Caco-2 (cell line): ENCODE results near the gene GLT8D1. TPM values are rescaled to one million over a fixed set of nuclear protein-coding genes. Genes with fewer than 3 reads are reported as not detected.

ENCODE experiments used
- BruUV-seq: library from RNA; stranded (reverse); fragments of 400-500 nt; replicated peaks from 2 replicates; lab custom pipeline; 2021; lab: Mats Ljungman, UMichigan
- CTCF ChIA-PET: fragments of 300-600 bp; sonication (Branson Sonifier 250); formaldehyde crosslinking; loops from one replicate; lab custom pipeline; 2022; ENCODE audit warnings: antibody characterized with exemption; lab: Charles Lee
- POLR2A ChIA-PET: fragments of 300-600 bp; sonication (Branson Sonifier 250); formaldehyde crosslinking; loops from one replicate; lab custom pipeline; 2022; ENCODE audit warnings: antibody characterized with exemption; lab: Charles Lee
- DNase-seq, 2 experiments: peaks; one replicate each; pipeline versions ENCODE4 v3.0.0 to v3.0.0-alpha.2; 2020 to 2022
- H3K27me3 ChIP-seq: replicated peaks from 2 replicates; pipeline ENCODE4 v1.6.0; 2011; ENCODE audit warnings: low read length; ENCODE audit not compliant: control insufficient read depth, insufficient read depth
- H3K36me3 ChIP-seq: 2 replicates; pipeline ENCODE4 v1.5.1; 2011; ENCODE audit warnings: low read length; ENCODE audit not compliant: control insufficient read depth, insufficient read depth
- H3K4me1 ChIP-seq: fragments of 250-450 bp; sonication (Bioruptor Pico); 2 replicates; pipeline ENCODE4 v1.5.1; 2020; ENCODE audit warnings: mild to moderate bottlenecking
- H3K4me3 ChIP-seq: 2 replicates; pipeline ENCODE4 v1.5.1; 2011; ENCODE audit warnings: low read depth, mild to moderate bottlenecking, control low read depth, low read length
- H3K9me3 ChIP-seq: fragments of 250-450 bp; sonication (Bioruptor Pico); 2 replicates; pipeline ENCODE4 v1.5.1; 2020; ENCODE audit warnings: mild to moderate bottlenecking, moderate library complexity
- H3K27ac Mint-ChIP-seq: one replicate; pipeline ENCODE4 v1.8.0; 2022; ENCODE audit warnings: mixed read lengths; ENCODE audit not compliant: unreplicated experiment
- H3K27me3 Mint-ChIP-seq: one replicate; pipeline ENCODE4 v1.8.0; 2022; ENCODE audit warnings: mixed read lengths; ENCODE audit not compliant: insufficient read depth, unreplicated experiment
- H3K36me3 Mint-ChIP-seq: one replicate; pipeline ENCODE4 v1.8.0; 2022; ENCODE audit warnings: mild to moderate bottlenecking, mixed read lengths; ENCODE audit not compliant: insufficient read depth, unreplicated experiment
- H3K4me1 Mint-ChIP-seq: one replicate; pipeline ENCODE4 v1.8.0; 2022; ENCODE audit warnings: low read depth, mixed read lengths; ENCODE audit not compliant: unreplicated experiment
- H3K4me3 Mint-ChIP-seq: one replicate; pipeline ENCODE4 v1.8.0; 2022; ENCODE audit warnings: mild to moderate bottlenecking, moderate library complexity, mixed read lengths; ENCODE audit not compliant: unreplicated experiment
- H3K9me3 Mint-ChIP-seq: one replicate; pipeline ENCODE4 v1.8.0; 2022; ENCODE audit warnings: mixed read lengths; ENCODE audit not compliant: unreplicated experiment
- intact Hi-C: fragments of 100-400 bp; cut with micrococcal nuclease; formaldehyde crosslinking; loops from one replicate; pipeline ENCODE4 v1.10.0; 2022; ENCODE audit not compliant: unreplicated experiment
- total RNA-seq: library from RNA; stranded (reverse); gene quantifications from 2 replicates; pipeline ENCODE4 v1.2.3, GENCODE V29; 2022
- TF ChIP-seq, protein P1 (sequence below), 2 experiments: fragments of 200-600 bp in 1 of 2; IDR thresholded peaks; 1 replicate in 1 of 2; 2 replicates in 1 of 2; pipeline versions ENCODE4 v1.5.1 to v1.8.0; 2011 to 2022; ENCODE audit warnings: antibody characterized with exemption in 1 of 2, control low read depth in 1 of 2, inconsistent platforms in 1 of 2, low read depth in 1 of 2, low read length in 1 of 2, mild to moderate bottlenecking in 1 of 2, moderate library complexity in 1 of 2; ENCODE audit not compliant: insufficient read depth in 1 of 2, severe bottlenecking in 1 of 2, unreplicated experiment in 1 of 2

Gene GLT8D1
- total RNA-seq, 1 experiment from 2014 or later = 31.4 TPM

DNA sequence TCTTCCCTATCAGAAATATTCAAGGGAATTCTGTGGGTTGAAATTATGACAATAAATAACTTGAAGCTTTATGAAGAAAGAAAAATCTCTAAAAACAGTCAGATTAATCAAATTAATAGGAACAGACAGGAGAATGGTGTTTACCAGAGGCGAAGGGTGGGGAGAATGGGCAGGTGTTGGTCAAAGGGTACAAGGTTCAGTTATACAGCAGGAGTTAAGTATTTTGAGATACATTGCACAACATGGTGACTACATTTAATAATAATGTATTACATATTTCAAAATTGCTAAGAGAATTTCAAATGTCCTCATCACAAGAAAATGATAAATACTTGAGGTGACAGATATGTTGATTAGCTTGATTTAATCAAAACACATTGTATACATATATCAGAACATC, 18.9 kb upstream of the GLT8D1 start:
- H3K4me3 Mint-ChIP-seq = no peak overlapping the region
- ChIA-PET CTCF (no interaction called here), POLR2A (no interaction called here)
- Histone ChIP-seq H3K27me3 (no peaks in the 10 kb centered on the region), H3K9me3 (peaks cover 22% of the 10 kb centered on the region), H3K4me3 (no peak overlapping the region), H3K36me3 (peaks cover 2% of the 10 kb centered on the region; the same call in 1 of the 2 replicates), H3K4me1 (0 out of 2 replicates have a peak, but pooled peaks cover 3% of the 10 kb centered on the region)
- H3K36me3 Mint-ChIP-seq = peaks cover 52% of the 10 kb centered on the region
- intact Hi-C loops = no loop called here
- H3K9me3 Mint-ChIP-seq = peaks cover 41% of the 10 kb centered on the region
- no peak for DNase-seq
- TF ChIP-seq, protein P1, sequence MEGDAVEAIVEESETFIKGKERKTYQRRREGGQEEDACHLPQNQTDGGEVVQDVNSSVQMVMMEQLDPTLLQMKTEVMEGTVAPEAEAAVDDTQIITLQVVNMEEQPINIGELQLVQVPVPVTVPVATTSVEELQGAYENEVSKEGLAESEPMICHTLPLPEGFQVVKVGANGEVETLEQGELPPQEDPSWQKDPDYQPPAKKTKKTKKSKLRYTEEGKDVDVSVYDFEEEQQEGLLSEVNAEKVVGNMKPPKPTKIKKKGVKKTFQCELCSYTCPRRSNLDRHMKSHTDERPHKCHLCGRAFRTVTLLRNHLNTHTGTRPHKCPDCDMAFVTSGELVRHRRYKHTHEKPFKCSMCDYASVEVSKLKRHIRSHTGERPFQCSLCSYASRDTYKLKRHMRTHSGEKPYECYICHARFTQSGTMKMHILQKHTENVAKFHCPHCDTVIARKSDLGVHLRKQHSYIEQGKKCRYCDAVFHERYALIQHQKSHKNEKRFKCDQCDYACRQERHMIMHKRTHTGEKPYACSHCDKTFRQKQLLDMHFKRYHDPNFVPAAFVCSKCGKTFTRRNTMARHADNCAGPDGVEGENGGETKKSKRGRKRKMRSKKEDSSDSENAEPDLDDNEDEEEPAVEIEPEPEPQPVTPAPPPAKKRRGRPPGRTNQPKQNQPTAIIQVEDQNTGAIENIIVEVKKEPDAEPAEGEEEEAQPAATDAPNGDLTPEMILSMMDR (IDR thresholded peaks at IDR 0.05; ENCODE audit: insufficient read depth in 1 of 2, low read depth in 1 of 2, low read length in 1 of 2, severe bottlenecking in 1 of 2, unreplicated experiment in 1 of 2) = no peak
- H3K27ac Mint-ChIP-seq = no peak overlapping the region
- no peaks in the 10 kb centered on the region for H3K27me3 Mint-ChIP-seq
- BruUV-seq = no TSS peak
- no peaks in the 10 kb centered on the region for H3K4me1 Mint-ChIP-seq

DNA sequence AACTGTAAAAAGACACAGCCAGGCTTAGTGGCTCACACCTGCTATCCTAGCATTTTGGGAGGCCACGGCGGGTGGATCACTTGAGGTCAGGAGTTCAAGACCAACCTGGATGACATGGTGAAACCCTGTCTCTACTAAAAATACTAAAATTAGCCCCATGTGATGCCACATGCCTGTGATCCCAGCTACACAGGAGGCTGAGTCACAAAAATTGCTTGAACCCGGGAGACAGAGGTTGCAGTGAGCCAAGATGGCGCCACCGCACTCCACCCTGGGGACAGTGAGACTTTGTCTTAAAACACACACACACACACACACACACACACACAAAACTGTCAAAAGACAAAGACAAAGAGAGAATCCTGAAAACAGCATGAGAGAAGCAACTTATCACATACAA, 18.3 kb upstream of the GLT8D1 start:
- Mint-ChIP-seq H3K9me3 (peaks cover 41% of the 10 kb centered on the region), H3K36me3 (peaks cover 48% of the 10 kb centered on the region), H3K27ac (no peak overlapping the region), H3K27me3 (no peaks in the 10 kb centered on the region), H3K4me3 (no peak overlapping the region), H3K4me1 (no peaks in the 10 kb centered on the region)
- no peaks in the 10 kb centered on the region for H3K27me3 ChIP-seq
- peaks cover 16% of the 10 kb centered on the region for H3K9me3 ChIP-seq
- H3K36me3 ChIP-seq = peaks cover 2% of the 10 kb centered on the region; the same call in 1 of the 2 replicates
- H3K4me1 ChIP-seq = no peaks in the 10 kb centered on the region
- POLR2A ChIA-PET = no interaction called here
- BruUV-seq = no TSS peak
- intact Hi-C loops = no loop called here
- TF ChIP-seq, protein P1 (IDR thresholded peaks at IDR 0.05; ENCODE audit: insufficient read depth in 1 of 2, low read depth in 1 of 2, low read length in 1 of 2, severe bottlenecking in 1 of 2, unreplicated experiment in 1 of 2) = no peak
- CTCF ChIA-PET = no interaction called here
- H3K4me3 ChIP-seq = no peak overlapping the region
- no peak for DNase-seq

DNA sequence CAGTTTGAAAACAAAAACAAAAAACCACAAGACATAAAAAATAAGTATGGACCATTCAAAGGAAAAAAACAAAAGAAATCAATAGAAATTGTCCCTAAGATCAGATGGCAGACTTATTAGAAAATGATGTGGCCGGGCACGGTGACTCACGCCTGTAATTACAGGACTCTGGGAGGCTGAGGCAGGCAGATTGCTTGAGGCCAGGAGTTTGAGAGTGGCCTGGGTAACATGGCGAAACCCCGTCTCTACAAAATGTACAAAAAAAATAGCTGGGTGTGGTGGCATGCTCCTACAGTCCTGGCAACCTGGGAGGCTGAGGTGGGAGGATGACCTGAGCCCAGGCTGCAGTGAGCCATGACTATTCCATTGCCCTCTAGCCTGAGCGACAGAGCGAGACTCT, 16.9 kb upstream of the GLT8D1 start:
- H3K9me3 ChIP-seq = peaks cover 5% of the 10 kb centered on the region
- no TSS peak for BruUV-seq
- H3K36me3 Mint-ChIP-seq = peaks cover 41% of the 10 kb centered on the region
- H3K4me1 Mint-ChIP-seq = no peaks in the 10 kb centered on the region
- POLR2A ChIA-PET = no interaction called here
- no peaks in the 10 kb centered on the region for H3K4me1 ChIP-seq
- H3K36me3 ChIP-seq = no peaks in the 10 kb centered on the region; the same call in 1 of the 2 replicates
- H3K27me3 Mint-ChIP-seq = no peaks in the 10 kb centered on the region
- peaks cover 31% of the 10 kb centered on the region for H3K9me3 Mint-ChIP-seq
- intact Hi-C loops = no loop called here
- H3K27ac Mint-ChIP-seq = no peak overlapping the region
- no peak for DNase-seq
- CTCF ChIA-PET = interaction anchor here (1.0 kb wide), 1 partner anchor 158 kb away, joined by 5 read pairs; no protein-coding TSS in a partner anchor
- TF ChIP-seq, protein P1 (IDR thresholded peaks at IDR 0.05; ENCODE audit: insufficient read depth in 1 of 2, low read depth in 1 of 2, low read length in 1 of 2, severe bottlenecking in 1 of 2, unreplicated experiment in 1 of 2) = no peak
- H3K4me3 Mint-ChIP-seq = no peak overlapping the region
- H3K27me3 ChIP-seq = no peaks in the 10 kb centered on the region
- H3K4me3 ChIP-seq = no peak overlapping the region
